ENCODE results near the gene ZDHHC14.
A peak's percentile ranks its signal among the peaks of the same experiment; 100 is the strongest.

ZDHHC14 gene

GRCh38 chr6:157605484-157605883 lies 224.5 kb downstream of the ZDHHC14 start:
- DNase-seq = no peak

GRCh38 chr6:157606516-157606915 lies 225.5 kb downstream of the ZDHHC14 start:
- DNase-seq = no peak

GRCh38 chr6:157607317-157608109 lies 226.5 kb downstream of the ZDHHC14 start:
- DNase-seq = no peak

GRCh38 chr6:157608221-157609075 lies 227.5 kb downstream of the ZDHHC14 start:
- no peak for DNase-seq

- no peak for DNase-seq
These were observed 228.1 kb downstream of the ZDHHC14 start for GRCh38 chr6:157609117-157609516.

GRCh38 chr6:157609556-157609955 lies 228.6 kb downstream of the ZDHHC14 start:
- DNase-seq = no peak

- no peak for DNase-seq
These were observed 229.5 kb downstream of the ZDHHC14 start for GRCh38 chr6:157610451-157610999.

GRCh38 chr6:157611406-157611805 lies 230.4 kb downstream of the ZDHHC14 start:
- no peak for DNase-seq

- no peak for DNase-seq
These were observed 232.1 kb downstream of the ZDHHC14 start for GRCh38 chr6:157613011-157613522.

- DNase-seq = peak; percentile 4
These were observed 233.1 kb downstream of the ZDHHC14 start for GRCh38 chr6:157614026-157614568.

- DNase-seq = no peak
These were observed 234.4 kb downstream of the ZDHHC14 start for GRCh38 chr6:157615420-157615769.

- DNase-seq = no peak
These were observed 235.0 kb downstream of the ZDHHC14 start for GRCh38 chr6:157615951-157616350.

GRCh38 chr6:157620944-157621343 lies 240.0 kb downstream of the ZDHHC14 start:
- DNase-seq = no peak

- no peak for DNase-seq
These were observed 240.4 kb downstream of the ZDHHC14 start for GRCh38 chr6:157621406-157621805.

- DNase-seq = no peak
These were observed 241.4 kb downstream of the ZDHHC14 start for GRCh38 chr6:157622427-157622826.

- DNase-seq = no peak
These were observed 244.1 kb downstream of the ZDHHC14 start for GRCh38 chr6:157625111-157625510.

- no peak for DNase-seq
These were observed 244.8 kb downstream of the ZDHHC14 start for GRCh38 chr6:157625764-157626163.

GRCh38 chr6:157627195-157627966 lies 246.4 kb downstream of the ZDHHC14 start:
- DNase-seq = no peak

- no peak for DNase-seq
These were observed 247.5 kb downstream of the ZDHHC14 start for GRCh38 chr6:157628463-157628862.

- no peak for DNase-seq
These were observed 248.2 kb downstream of the ZDHHC14 start for GRCh38 chr6:157629220-157629619.

- no peak for DNase-seq
These were observed 249.6 kb downstream of the ZDHHC14 start for GRCh38 chr6:157630463-157631080.

- no peak for DNase-seq
These were observed 250.4 kb downstream of the ZDHHC14 start for GRCh38 chr6:157631412-157631811.
